ENCODE data around the gene SIM1. TPM values are rescaled to one million over a fixed set of nuclear protein-coding genes. Genes with fewer than 3 reads are reported as not detected.

The SIM1 gene
- total RNA-seq, 2 experiments from 2014 or later, result not detected

DNA sequence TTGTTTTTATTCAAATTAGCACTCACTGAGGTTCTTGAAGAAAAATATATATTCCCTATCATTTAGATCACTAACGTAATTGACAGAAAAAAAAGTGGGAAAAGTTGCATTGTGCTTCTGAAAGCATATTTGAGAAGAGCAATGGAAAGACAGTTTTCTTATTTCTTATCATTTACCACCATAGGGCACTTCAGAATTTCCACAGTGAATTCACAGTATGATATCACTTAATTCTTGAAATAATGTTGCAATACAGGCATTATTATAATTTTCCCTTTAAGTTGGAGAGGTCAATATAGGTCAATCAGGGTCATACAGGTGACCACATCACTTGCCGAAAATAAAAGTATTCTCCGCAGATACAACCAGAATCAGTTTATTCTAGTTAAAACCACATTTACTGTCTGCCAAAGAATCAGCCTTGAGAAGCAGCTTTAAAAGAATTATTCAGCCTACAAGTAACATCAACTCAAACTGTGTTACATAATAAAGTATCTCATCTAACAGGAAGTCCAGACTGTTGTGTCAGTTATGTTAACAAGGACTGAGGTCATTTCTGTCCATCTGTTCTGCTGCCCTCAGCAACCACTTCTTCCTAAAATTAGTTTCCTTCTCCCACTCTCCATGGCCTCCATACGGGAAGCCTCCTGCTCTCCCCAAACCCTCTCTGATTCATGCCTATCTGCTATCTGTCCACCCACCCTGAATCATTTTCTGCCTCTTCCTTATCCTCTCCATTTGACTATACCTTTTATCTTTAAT lies 121.2 kb downstream of the SIM1 start:
- Mint-ChIP-seq H3K9me3 (peaks cover 3% of the 10 kb centered on the region), H3K4me1 (no peaks in the 10 kb centered on the region), H3K36me3 (no peaks in the 10 kb centered on the region), H3K27me3 (peaks cover 4% of the 10 kb centered on the region), H3K4me3 (no peak overlapping the region), H3K27ac (no peak overlapping the region)
- DNase-seq, result no peak

- Mint-ChIP-seq H3K27me3 (peaks cover 4% of the 10 kb centered on the region), H3K36me3 (no peaks in the 10 kb centered on the region), H3K4me1 (no peaks in the 10 kb centered on the region), H3K27ac (no peak overlapping the region), H3K4me3 (no peak overlapping the region), H3K9me3 (peaks cover 3% of the 10 kb centered on the region)
- no peak for DNase-seq
These were observed 121.9 kb downstream of the SIM1 start for GRCh38 chr6:100342830-100343229.

- DNase-seq, result no peak
- Mint-ChIP-seq H3K4me3 (no peak overlapping the region), H3K9me3 (peaks cover 3% of the 10 kb centered on the region), H3K4me1 (no peaks in the 10 kb centered on the region), H3K27me3 (peaks cover 4% of the 10 kb centered on the region), H3K27ac (no peak overlapping the region), H3K36me3 (no peaks in the 10 kb centered on the region)
These were observed 125.0 kb downstream of the SIM1 start for GRCh38 chr6:100339574-100340255.

- no peaks in the 10 kb centered on the region for H3K36me3 Mint-ChIP-seq
- DNase-seq, result no peak
- H3K9me3 Mint-ChIP-seq, result peaks cover 3% of the 10 kb centered on the region
- no peaks in the 10 kb centered on the region for H3K4me1 Mint-ChIP-seq
- H3K27ac Mint-ChIP-seq, result no peak overlapping the region
- H3K27me3 Mint-ChIP-seq, result peaks cover 4% of the 10 kb centered on the region
- no peak overlapping the region for H3K4me3 Mint-ChIP-seq
These were observed 126.6 kb downstream of the SIM1 start for GRCh38 chr6:100338090-100338489.

- DNase-seq, result no peak
- Mint-ChIP-seq H3K27ac (no peak overlapping the region), H3K4me1 (no peaks in the 10 kb centered on the region), H3K27me3 (peaks cover 4% of the 10 kb centered on the region), H3K36me3 (no peaks in the 10 kb centered on the region), H3K9me3 (peaks cover 3% of the 10 kb centered on the region), H3K4me3 (no peak overlapping the region)
These were observed 127.8 kb downstream of the SIM1 start for GRCh38 chr6:100336876-100337275.

DNA sequence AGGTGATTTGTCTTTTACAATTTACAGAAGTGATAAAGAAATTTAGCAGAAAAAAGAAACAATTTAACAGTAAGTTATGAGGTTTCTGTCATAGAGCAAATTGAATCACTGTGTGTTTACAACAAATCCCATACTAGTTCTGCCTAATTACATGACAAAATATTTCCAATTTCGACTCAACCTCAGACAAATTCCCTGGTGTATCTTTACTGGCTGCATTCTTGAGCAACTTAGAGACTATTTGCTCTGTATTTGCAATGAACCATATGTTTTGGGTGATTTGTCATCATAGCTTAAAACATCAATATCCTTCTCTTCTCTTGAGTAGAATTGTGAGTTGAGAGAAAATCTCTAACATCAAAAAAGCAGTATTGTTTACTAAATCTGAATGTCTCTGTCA lies 128.7 kb downstream of the SIM1 start:
- H3K4me3 Mint-ChIP-seq, result no peak overlapping the region

More for the DNA sequence above, 128.7 kb downstream of the SIM1 start:
- H3K27me3 Mint-ChIP-seq, result peaks cover 4% of the 10 kb centered on the region
- H3K27ac Mint-ChIP-seq, result no peak overlapping the region
- H3K36me3 Mint-ChIP-seq, result no peaks in the 10 kb centered on the region
- H3K4me1 Mint-ChIP-seq, result no peaks in the 10 kb centered on the region
- no peak for DNase-seq
- H3K9me3 Mint-ChIP-seq, result peaks cover 5% of the 10 kb centered on the region

Measured in activated naive CD8-positive, alpha-beta T cell treated with anti-CD3 and anti-CD28 coated beads for 36 hours (primary cell).